Upper lobe of right lung (tissue), 1 donor: Measurements from ENCODE around the gene PTPMT1. TPM values are rescaled to one million over a fixed set of nuclear protein-coding genes. Genes with fewer than 3 reads are reported as not detected.

ENCODE experiments used
- ATAC-seq: fragments of 200-7000 bp; cut with Tn5 transposase; one replicate; pipeline ENCODE4 v1.9.1; 2020; ENCODE audit warnings: mild to moderate bottlenecking, moderate library complexity
- DNase-seq: peaks from one replicate; pipeline ENCODE4 v3.0.0-alpha.2; 2020
- H3K27ac ChIP-seq: fragments of 200-600 bp; one replicate; pipeline ENCODE4 v1.8.0; 2022
- H3K27me3 ChIP-seq: fragments of 200-600 bp; one replicate; pipeline ENCODE4 v1.8.0; 2022; ENCODE audit warnings: mild to moderate bottlenecking
- H3K36me3 ChIP-seq: fragments of 200-600 bp; one replicate; pipeline ENCODE4 v1.8.0; 2022
- H3K4me1 ChIP-seq: fragments of 200-600 bp; one replicate; pipeline ENCODE4 v1.8.0; 2022
- H3K4me3 ChIP-seq: fragments of 200-600 bp; one replicate; pipeline ENCODE4 v1.8.0; 2022; ENCODE audit warnings: mild to moderate bottlenecking
- H3K9me3 ChIP-seq: fragments of 200-600 bp; one replicate; pipeline ENCODE4 v1.8.0; 2022
- intact Hi-C: fragments of 100-400 bp; cut with DNase I; formaldehyde crosslinking; loops from one replicate; pipeline ENCODE4 v1.11.0; 2022
- long read RNA-seq: library from polyadenylated mRNA; unstranded; transcript quantifications from one replicate; pipeline ENCODE4 v2.0.0, GENCODE V29; 2021
- total RNA-seq: library from RNA; stranded (reverse); fragmentation: NEBNext Ultra II Directional; extraction: Animal tissue kit (Norgen Biotek cat#: 25700); gene quantifications from one replicate; pipeline ENCODE4 v1.2.1, GENCODE V29; 2021
- TF ChIP-seq, protein P1 (sequence below): fragments of 200-600 bp; IDR thresholded peaks from one replicate; pipeline ENCODE4 v1.8.0; 2022; ENCODE audit warnings: antibody characterized with exemption
- donor health status: DM: no; HTN: yes; CAD: no; lungs with severe emphysema.

Gene PTPMT1, protein sequence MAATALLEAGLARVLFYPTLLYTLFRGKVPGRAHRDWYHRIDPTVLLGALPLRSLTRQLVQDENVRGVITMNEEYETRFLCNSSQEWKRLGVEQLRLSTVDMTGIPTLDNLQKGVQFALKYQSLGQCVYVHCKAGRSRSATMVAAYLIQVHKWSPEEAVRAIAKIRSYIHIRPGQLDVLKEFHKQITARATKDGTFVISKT
- total RNA-seq = 75.6 TPM
- long read RNA-seq, transcript PTPMT1-202 (4 exons, 768 nt) = major isoform, 62 of 116 reads
- long read RNA-seq, transcript PTPMT1-203 (2 exons, 1,014 nt) = minor isoform, 18 of 116 reads
- long read RNA-seq, transcript PTPMT1-201 (3 exons, 928 nt) = minor isoform, 17 of 116 reads
- long read RNA-seq, transcript PTPMT1-205 (3 exons, 1,611 nt) = minor isoform, 16 of 116 reads
- long read RNA-seq, partial matches to known transcripts = 0 of 116 reads
- long read RNA-seq, other reads (novel, unspliced or antisense) = 3 of 116 reads

DNA sequence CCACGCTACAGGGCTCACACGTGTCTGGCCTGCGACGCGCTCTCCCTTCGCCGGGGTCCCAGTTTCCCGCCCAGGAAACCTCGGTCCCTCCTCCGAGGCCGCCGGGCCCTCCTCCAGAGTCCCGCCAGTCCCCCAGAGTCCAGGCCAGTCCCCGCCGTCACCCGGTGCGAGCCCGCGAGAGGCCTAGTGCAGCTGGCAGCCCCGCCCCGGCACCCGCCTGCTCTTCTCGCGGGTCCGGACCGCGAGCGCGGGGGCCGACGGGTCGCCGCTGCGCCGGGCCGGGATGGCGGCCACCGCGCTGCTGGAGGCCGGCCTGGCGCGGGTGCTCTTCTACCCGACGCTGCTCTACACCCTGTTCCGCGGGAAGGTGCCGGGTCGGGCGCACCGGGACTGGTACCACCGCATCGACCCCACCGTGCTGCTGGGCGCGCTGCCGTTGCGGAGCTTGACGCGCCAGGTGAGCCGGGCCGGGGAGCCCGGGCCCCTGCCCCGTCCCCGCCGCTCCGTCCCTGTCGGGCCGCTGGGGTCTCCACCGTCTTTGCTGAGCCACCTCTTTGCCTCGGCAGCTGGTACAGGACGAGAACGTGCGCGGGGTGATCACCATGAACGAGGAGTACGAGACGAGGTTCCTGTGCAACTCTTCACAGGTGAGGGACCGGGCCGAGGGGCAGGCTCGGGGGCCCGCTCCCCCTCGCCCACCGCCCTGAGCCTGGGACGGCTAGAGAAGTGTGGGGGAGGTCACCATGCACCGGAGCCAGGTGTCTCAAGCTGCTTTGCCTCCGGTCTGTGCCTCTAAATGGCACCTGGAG is at the start of gene PTPMT1:
PTPMT1 (plus strand) TSS at position 260 of the 809 bp plus-strand sequence; CDS start at position 284, 24 bp downstream.
- peak; percentile 98 for ATAC-seq
- intact Hi-C loops = no loop called here
- peaks cover 7% of the 10 kb centered on the region for H3K36me3 ChIP-seq

DNA sequence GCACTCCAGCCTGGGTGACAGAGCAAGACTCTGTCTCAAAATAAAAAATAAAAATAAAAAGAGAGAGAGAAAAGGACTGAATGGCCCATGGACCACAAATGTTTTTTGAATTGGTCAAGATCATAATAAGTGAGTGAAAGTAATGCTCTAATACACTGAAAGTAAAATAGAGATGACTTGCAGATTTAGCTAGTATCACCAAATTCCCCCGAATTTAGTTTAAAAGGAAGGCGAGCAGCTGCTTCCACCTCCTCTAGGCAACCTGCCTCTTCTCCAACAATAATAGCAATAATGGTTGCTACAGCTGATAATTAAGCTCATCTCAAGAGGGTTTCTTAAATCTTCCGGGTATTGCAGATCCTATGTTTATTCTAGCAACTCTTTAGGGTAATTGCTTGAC is 49.2 kb upstream of the PTPMT1 start:
- no peak overlapping the region for H3K27ac ChIP-seq
- intact Hi-C loops = no loop called here
- TF ChIP-seq, protein P1, sequence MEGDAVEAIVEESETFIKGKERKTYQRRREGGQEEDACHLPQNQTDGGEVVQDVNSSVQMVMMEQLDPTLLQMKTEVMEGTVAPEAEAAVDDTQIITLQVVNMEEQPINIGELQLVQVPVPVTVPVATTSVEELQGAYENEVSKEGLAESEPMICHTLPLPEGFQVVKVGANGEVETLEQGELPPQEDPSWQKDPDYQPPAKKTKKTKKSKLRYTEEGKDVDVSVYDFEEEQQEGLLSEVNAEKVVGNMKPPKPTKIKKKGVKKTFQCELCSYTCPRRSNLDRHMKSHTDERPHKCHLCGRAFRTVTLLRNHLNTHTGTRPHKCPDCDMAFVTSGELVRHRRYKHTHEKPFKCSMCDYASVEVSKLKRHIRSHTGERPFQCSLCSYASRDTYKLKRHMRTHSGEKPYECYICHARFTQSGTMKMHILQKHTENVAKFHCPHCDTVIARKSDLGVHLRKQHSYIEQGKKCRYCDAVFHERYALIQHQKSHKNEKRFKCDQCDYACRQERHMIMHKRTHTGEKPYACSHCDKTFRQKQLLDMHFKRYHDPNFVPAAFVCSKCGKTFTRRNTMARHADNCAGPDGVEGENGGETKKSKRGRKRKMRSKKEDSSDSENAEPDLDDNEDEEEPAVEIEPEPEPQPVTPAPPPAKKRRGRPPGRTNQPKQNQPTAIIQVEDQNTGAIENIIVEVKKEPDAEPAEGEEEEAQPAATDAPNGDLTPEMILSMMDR = no peak
- H3K27me3 ChIP-seq = no peaks in the 10 kb centered on the region
- H3K4me1 ChIP-seq = peaks cover 76% of the 10 kb centered on the region
- no peak for ATAC-seq
- no peak for DNase-seq
- H3K9me3 ChIP-seq = no peaks in the 10 kb centered on the region
- H3K36me3 ChIP-seq = no peaks in the 10 kb centered on the region
- H3K4me3 ChIP-seq = no peak overlapping the region

More for the DNA sequence above, at the start of gene PTPMT1:
- TF ChIP-seq, protein P1 = no peak
- Histone ChIP-seq H3K4me3 (peak within 1 kb of the TSS; percentile 86), H3K27ac (peak within 1 kb of the TSS; percentile 87), H3K4me1 (no peaks in the 10 kb centered on the region), H3K9me3 (no peaks in the 10 kb centered on the region), H3K27me3 (no peaks in the 10 kb centered on the region)
- DNase-seq = peak; percentile 92

DNA sequence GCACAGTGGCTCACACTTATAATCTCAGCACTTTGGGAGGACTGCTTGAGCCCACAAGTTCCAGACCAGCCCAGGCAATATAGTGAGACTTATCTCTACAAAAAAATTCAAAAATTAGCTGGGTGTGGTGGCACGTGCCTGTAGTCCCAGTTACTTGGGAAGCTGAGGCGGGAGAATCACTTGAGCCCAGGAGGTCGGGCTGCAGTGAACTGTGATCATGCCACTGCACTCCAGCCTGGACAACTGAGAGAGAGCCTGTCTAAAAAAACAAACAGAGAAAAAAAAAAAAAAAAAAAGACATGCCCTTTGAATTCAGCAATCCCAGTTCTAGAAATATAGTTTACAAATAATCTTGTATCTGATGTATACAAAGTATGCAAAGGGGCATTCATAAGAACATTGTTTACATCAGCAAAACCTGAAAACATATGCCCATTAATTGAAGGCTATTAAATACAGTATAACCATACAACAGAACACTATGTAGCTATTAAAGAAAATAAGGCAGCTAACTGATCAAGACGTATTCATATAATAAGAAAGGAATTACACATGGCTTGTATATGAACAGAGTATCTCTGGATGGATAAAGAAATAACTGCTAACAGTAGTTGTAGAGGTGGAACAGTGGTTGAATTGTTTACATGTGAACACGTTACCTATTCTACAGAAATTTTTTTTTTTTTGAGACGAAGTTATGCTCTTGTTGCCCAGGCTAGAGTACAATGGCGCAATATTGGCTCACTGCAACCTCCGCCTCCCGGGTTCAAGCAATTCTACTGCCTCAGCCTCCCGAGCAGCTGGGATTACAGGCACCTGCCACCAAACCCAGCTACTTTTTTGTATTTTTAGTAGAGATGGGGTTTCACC is 48.2 kb upstream of the PTPMT1 start:
- H3K27me3 ChIP-seq = no peaks in the 10 kb centered on the region
- peaks cover 75% of the 10 kb centered on the region for H3K4me1 ChIP-seq
- no peaks in the 10 kb centered on the region for H3K9me3 ChIP-seq
- TF ChIP-seq, protein P1 = no peak
- no peaks in the 10 kb centered on the region for H3K36me3 ChIP-seq
- H3K27ac ChIP-seq = no peak overlapping the region
- no peak overlapping the region for H3K4me3 ChIP-seq
- ATAC-seq (no peak), DNase-seq (no peak)
- intact Hi-C loops = no loop called here

DNA sequence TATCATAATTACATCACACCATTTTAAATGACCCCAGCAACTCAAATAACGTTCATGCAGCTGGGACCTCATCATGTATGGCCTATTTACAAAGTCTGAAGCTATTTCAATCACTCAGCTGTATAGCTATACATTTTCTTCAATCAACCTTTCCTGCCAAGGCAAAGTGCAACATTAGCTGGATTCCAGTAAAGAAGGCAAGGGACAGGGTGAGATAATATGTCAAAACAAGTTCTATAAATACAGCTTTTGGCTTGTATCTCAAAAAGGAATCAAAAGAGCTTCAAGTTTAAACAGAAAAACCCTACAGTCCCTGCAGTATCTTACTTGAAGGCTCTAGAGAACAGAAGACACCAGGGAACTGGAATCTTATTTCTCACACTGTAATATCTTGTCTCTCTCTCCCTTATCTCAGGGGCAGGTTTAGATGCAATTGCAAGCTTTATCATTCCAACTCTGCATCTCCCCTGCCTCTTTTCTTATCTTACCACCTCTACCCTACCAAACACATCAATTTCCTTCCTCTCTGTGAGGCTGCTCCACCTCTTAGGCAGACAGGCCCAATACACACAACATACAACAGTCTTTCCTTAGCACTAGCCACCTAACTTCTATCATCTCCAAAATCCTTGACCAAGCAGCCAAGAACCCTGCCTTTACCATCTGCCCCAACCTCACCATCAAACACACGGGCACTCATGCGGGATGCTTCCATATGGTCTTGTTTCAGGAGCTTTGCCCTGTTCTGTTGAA is 47.0 kb upstream of the PTPMT1 start:
- Histone ChIP-seq H3K4me3 (no peak overlapping the region), H3K36me3 (no peaks in the 10 kb centered on the region), H3K9me3 (no peaks in the 10 kb centered on the region), H3K27me3 (no peaks in the 10 kb centered on the region), H3K4me1 (peaks cover 77% of the 10 kb centered on the region), H3K27ac (peak overlapping the region; percentile 33)
- intact Hi-C loops = no loop called here
- TF ChIP-seq, protein P1 = no peak
- no peak for ATAC-seq
- DNase-seq = no peak
